Suprapubic skin (tissue), 4 donors: ENCODE results near the gene FOSB. TPM values are rescaled to one million over a fixed set of nuclear protein-coding genes. Genes with fewer than 3 reads are reported as not detected.
"Not testable (repeated sequence)": the region's sequence is repeated elsewhere in the genome, so short reads cannot be mapped to it uniquely, and the experiment has no call there.

ENCODE experiments used
- DNase-seq, 2 donors: peaks; one replicate each; pipeline ENCODE4 v3.0.0-alpha.2; 2019; ENCODE audit warnings: low spot score in 2 of 2
- H3K27ac ChIP-seq: fragments of 200-600 bp; sonication (generic); one replicate; pipeline ENCODE4 v1.5.1; 2019
- H3K27me3 ChIP-seq: fragments of 200-600 bp; sonication (generic); one replicate; pipeline ENCODE4 v1.5.1; 2019
- H3K36me3 ChIP-seq: fragments of 200-600 bp; sonication (generic); one replicate; pipeline ENCODE4 v1.5.1; 2019
- H3K4me1 ChIP-seq: fragments of 200-600 bp; sonication (generic); one replicate; pipeline ENCODE4 v1.5.1; 2019
- H3K4me3 ChIP-seq: fragments of 200-600 bp; sonication (generic); one replicate; pipeline ENCODE4 v1.5.1; 2019; ENCODE audit warnings: mild to moderate bottlenecking
- H3K9me3 ChIP-seq: fragments of 200-600 bp; sonication (generic); one replicate; pipeline ENCODE4 v1.5.1; 2019
- EP300 ChIP-seq: sonication (generic); formaldehyde crosslinking; IDR thresholded peaks from one replicate; pipeline ENCODE4 v1.6.1; 2017; ENCODE audit warnings: antibody characterized with exemption
- POLR2A ChIP-seq, 2 donors: fragments of 450-650 bp; IDR thresholded peaks; one replicate each; pipeline ENCODE4 v1.6.1; 2017; ENCODE audit warnings: antibody characterized with exemption in 2 of 2, mild to moderate bottlenecking in 2 of 2, moderate library complexity in 2 of 2
- POLR2AphosphoS5 ChIP-seq, 3 donors: sonication (generic); formaldehyde crosslinking; IDR thresholded peaks; one replicate each; pipeline ENCODE4 v1.6.1; 2017; ENCODE audit warnings: antibody characterized with exemption in 3 of 3
- WGBS: methylation state at CpG from one replicate; pipeline ENCODE4 v1.1.5; 2018; 5-methylcytosine and 5-hydroxymethylcytosine counted together
- total RNA-seq, 4 donors: library from RNA; depleted of rRNA; stranded (reverse); fragments of >200 nt; gene quantifications; one replicate each; pipeline ENCODE4 v1.1.0, GENCODE V29; 2016
- TF ChIP-seq, protein P1 (sequence below), 2 donors: fragments of 200-600 bp in 1 of 2; fragments of 450-650 bp in 1 of 2; sonication (generic) in 1 of 2; IDR thresholded peaks; one replicate each; pipeline ENCODE4 v1.5.1; 2016 to 2019; ENCODE audit warnings: antibody characterized with exemption in 2 of 2, mild to moderate bottlenecking in 1 of 2, moderate library complexity in 1 of 2

FOSB gene
- total RNA-seq, 4 donors from 2014 or later: 326 to 676 (median 518) TPM

DNA sequence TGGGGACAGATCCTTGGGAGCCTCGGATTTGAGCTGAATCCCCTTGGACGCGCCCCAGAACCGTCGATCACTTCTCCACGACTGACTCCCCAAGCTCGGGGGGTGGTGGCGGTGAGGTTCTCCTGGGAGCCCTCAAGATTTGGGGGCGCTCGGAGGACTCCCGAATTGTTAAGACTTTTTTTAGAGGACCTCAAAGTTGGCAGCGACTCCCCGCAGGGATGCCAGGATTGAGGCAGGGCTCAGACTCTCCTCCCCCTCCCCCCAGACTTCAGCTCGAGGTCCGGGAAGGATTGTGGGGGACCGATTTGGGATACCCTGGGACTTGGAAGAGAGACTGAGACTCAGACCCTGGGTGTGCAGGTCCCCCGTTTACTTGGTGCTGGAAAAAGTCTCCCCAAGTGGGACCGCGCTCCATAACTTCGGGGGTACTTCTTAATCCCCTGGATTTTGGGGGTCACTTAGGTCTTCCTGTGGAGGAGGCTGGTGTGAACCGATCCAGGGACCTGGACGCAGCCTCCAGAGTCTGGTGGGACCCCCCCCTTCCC is 40.1 kb downstream of the FOSB start:
- DNase-seq: no peak
- TF ChIP-seq, protein P1, sequence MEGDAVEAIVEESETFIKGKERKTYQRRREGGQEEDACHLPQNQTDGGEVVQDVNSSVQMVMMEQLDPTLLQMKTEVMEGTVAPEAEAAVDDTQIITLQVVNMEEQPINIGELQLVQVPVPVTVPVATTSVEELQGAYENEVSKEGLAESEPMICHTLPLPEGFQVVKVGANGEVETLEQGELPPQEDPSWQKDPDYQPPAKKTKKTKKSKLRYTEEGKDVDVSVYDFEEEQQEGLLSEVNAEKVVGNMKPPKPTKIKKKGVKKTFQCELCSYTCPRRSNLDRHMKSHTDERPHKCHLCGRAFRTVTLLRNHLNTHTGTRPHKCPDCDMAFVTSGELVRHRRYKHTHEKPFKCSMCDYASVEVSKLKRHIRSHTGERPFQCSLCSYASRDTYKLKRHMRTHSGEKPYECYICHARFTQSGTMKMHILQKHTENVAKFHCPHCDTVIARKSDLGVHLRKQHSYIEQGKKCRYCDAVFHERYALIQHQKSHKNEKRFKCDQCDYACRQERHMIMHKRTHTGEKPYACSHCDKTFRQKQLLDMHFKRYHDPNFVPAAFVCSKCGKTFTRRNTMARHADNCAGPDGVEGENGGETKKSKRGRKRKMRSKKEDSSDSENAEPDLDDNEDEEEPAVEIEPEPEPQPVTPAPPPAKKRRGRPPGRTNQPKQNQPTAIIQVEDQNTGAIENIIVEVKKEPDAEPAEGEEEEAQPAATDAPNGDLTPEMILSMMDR (IDR thresholded peaks at IDR 0.05): no peak
- no peak for TF ChIP-seq EP300
- no peak for TF ChIP-seq POLR2A (IDR thresholded peaks at IDR 0.05)
- TF ChIP-seq POLR2AphosphoS5 (IDR thresholded peaks at IDR 0.05): no peak
- peak overlapping the region; percentile 91 for H3K27ac ChIP-seq
- peaks cover 42% of the 10 kb centered on the region for H3K4me1 ChIP-seq
- H3K36me3 ChIP-seq: no peaks in the 10 kb centered on the region
- peak overlapping the region; percentile 93 for H3K4me3 ChIP-seq
- H3K27me3 ChIP-seq: no peaks in the 10 kb centered on the region
- WGBS: no CpG with 5 or more reads among the region's 22 CpGs
- H3K9me3 ChIP-seq: no peaks in the 10 kb centered on the region

DNA sequence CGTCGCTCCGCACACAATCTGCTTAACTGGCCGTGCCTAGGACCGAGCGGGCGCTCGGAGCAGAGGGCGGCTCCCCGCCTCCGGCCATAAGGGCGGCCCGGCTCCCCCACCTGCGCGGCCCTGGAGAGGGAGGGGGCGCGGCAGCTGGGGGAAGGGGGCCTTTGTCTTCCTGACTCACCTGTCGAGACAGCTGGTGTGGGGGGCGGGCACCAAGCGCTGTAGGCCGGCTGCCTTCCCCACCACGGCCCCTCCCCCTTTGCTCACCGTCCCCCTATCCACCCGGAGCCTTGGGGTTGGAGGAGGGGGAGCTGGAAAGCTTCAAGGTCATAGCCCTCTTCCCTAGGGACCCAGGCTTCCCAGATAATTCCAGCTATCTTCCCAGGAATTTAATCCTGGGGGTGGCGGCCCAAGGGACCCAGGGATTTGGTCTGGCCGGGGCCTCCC is 40.6 kb downstream of the FOSB start:
- 8% methylated on average over 5 of the region's 26 CpGs for WGBS
- no peak for DNase-seq
- Histone ChIP-seq H3K4me3 (peak overlapping the region; percentile 93), H3K4me1 (peaks cover 47% of the 10 kb centered on the region), H3K9me3 (no peaks in the 10 kb centered on the region), H3K27me3 (no peaks in the 10 kb centered on the region), H3K36me3 (no peaks in the 10 kb centered on the region), H3K27ac (peak overlapping the region; percentile 91)
- TF ChIP-seq POLR2A (IDR thresholded peaks at IDR 0.05): no peak
- TF ChIP-seq, protein P1 (IDR thresholded peaks at IDR 0.05): no peak
- TF ChIP-seq POLR2AphosphoS5 (IDR thresholded peaks at IDR 0.05): no peak
- no peak for TF ChIP-seq EP300

DNA sequence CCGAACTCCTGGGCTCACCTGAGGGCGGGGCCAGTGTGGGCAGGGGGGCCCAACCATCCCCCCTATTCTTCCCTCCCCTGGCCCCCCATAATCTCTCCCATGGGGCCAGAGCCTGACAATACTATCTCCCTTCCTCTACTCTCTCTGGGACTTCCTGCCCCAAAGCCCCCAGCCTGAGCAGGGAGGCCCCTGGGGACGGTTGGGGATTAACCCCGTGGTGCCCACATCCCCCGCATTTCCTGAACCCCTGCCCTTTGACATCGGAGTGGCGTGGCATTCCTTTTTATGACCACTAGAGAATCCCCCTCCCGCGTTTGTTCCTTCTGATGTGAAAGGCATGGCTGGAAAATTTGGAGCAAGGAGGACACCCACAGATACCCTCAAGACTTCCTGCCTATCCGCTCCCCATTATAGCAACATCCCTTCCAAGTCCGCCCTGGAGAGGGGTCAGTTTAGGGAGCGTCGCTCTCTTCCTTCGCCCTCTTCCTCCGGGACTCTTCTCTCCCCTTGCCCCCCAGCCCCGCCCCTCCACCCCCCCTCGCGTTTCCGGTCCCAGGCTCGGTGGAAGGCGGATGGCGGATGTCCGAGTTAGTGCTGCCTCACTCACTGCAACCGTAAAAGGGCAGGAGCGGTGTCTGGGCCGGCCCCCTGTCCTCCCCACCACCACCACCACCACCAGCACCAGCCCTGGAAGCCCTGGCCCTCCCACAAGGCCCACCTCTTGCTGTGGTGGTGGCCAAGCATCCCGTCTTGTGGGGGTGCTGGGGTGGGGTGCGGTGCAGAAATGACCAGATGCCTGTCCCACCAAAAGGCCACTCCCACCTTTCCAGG is 41.3 kb downstream of the FOSB start:
- H3K36me3 ChIP-seq: no peaks in the 10 kb centered on the region
- H3K9me3 ChIP-seq: no peaks in the 10 kb centered on the region
- no peak for DNase-seq
- H3K27me3 ChIP-seq: no peaks in the 10 kb centered on the region
- peak overlapping the region; percentile 93 for H3K4me3 ChIP-seq
- peak overlapping the region; percentile 91 for H3K27ac ChIP-seq
- TF ChIP-seq EP300 (no peak), POLR2A (IDR thresholded peaks at IDR 0.05) (no peak), POLR2AphosphoS5 (IDR thresholded peaks at IDR 0.05) (no peak)
- TF ChIP-seq, protein P1 (IDR thresholded peaks at IDR 0.05): no peak
- WGBS: 2% methylated on average over 21 of the region's 28 CpGs
- H3K4me1 ChIP-seq: peaks cover 53% of the 10 kb centered on the region

DNA sequence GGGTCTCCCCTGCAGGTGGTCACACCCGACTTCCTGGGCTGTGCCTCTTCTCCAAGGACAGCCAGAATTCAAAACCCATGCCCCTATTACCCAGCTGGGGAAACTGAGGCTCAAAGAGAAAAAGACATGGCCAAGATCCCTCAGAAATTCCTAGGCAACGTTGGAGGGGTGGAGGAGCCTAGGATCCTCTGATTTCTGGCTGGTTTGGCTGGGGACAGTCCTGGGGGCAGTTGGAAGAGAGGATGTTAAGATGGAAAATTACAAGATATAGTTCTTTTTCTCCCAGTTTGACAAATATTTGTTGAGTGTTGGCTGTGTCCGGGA is 41.9 kb downstream of the FOSB start:
- Histone ChIP-seq H3K36me3 (no peaks in the 10 kb centered on the region), H3K4me3 (peak overlapping the region; percentile 93), H3K27ac (peak overlapping the region; percentile 91), H3K27me3 (no peaks in the 10 kb centered on the region), H3K9me3 (no peaks in the 10 kb centered on the region), H3K4me1 (peaks cover 59% of the 10 kb centered on the region)
- TF ChIP-seq EP300: no peak
- no peak for TF ChIP-seq POLR2AphosphoS5 (IDR thresholded peaks at IDR 0.05)
- no peak for TF ChIP-seq POLR2A (IDR thresholded peaks at IDR 0.05)
- TF ChIP-seq, protein P1 (IDR thresholded peaks at IDR 0.05): no peak
- DNase-seq: no peak
- 18% methylated on average over 3 of the region's 3 CpGs for WGBS

DNA sequence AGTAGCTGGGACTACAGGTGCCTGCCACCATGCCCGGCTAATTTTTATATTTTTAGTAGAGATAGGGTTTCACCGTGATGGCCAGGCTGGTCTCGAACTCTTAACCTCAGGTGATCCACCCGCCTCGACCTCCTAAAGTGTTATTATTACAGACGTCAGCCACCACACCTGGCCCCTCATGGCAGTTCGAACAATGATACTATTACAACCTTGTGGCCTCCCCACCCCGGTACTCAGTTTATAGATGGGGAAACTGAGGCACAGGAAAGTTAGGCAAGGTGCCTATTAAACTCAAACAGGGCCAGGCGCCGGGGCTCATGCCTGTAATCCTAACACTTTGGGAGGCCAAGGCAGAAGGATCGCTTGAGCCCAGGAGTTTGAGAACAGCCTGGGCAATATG is 42.6 kb downstream of the FOSB start:
- H3K9me3 ChIP-seq, H3K36me3 ChIP-seq, DNase-seq, H3K27ac ChIP-seq, H3K27me3 ChIP-seq: not testable (repeated sequence)
- H3K4me1 ChIP-seq: peaks cover 66% of the 10 kb centered on the region
- peak overlapping the region; percentile 93 for H3K4me3 ChIP-seq
- 86% methylated on average over 11 of the region's 11 CpGs for WGBS
